K562 (cell line): ENCODE measurements around the gene APOBEC3A. TPM values are rescaled to one million over a fixed set of nuclear protein-coding genes. Genes with fewer than 3 reads are reported as not detected.

Experiments
- ATAC-seq: fragments of 200-7000 bp; cut with Tn5 transposase; 3 replicates; pipeline ENCODE4 v1.9.1; 2020; ENCODE audit warnings: moderate library complexity
- BruUV-seq: library from RNA; stranded (reverse); fragments of 400-500 nt; replicated peaks from 2 replicates; lab custom pipeline; 2021; lab: Mats Ljungman, UMichigan
- CTCF ChIA-PET: fragments of 300-600 bp; formaldehyde crosslinking; extraction: SDS; loops from one replicate; lab custom pipeline; 2021; ENCODE audit warnings: low intra/inter-chr PET ratio; lab: Yijun Ruan, JAX
- POLR2A ChIA-PET: fragments of 300-600, 350-650 bp; sonication (Branson Sonifier 250); formaldehyde crosslinking; extraction: SDS; loops from one replicate; lab custom pipeline; 2021; ENCODE audit warnings: antibody characterized with exemption, inconsistent platforms; lab: Yijun Ruan, JAX
- DNase-seq, 4 experiments: peaks; one replicate each; pipeline versions ENCODE4 v3.0.0 to v3.0.0-alpha.2; 2011 to 2018; ENCODE audit warnings: low spot score in 3 of 4, mixed read lengths in 3 of 4; ENCODE audit errors: extremely low read depth in 1 of 4
- FAIRE-seq: peaks from 2 replicates; lab custom pipeline; 2011; peaks lifted over from hg19 to GRCh38; lab: Jason Lieb, UNC
- H2AFZ ChIP-seq: 2 replicates; pipeline ENCODE4 v1.6.0; 2011; ENCODE audit warnings: low read depth, low read length, control low read depth, inconsistent platforms
- H3K27ac ChIP-seq: fragments of 200-600 bp; 3 replicates; pipeline ENCODE4 v1.8.0; 2011; ENCODE audit warnings: low read depth, mild to moderate bottlenecking, control low read depth, inconsistent platforms, low read length, moderate library complexity, mixed read lengths; ENCODE audit errors: extremely low read depth
- H3K27me3 ChIP-seq, 2 experiments: fragments of 300-600 bp in 1 of 2; 2 replicates in 1 of 2; 3 replicates in 1 of 2; pipeline versions ENCODE4 v1.6.0 to v1.8.0; 2011; ENCODE audit warnings: inconsistent platforms in 2 of 2, low read length in 2 of 2, mild to moderate bottlenecking in 1 of 2, mixed read lengths in 1 of 2, moderate library complexity in 1 of 2; ENCODE audit not compliant: control insufficient read depth in 2 of 2, insufficient read depth in 2 of 2
- H3K36me3 ChIP-seq: fragments of 300-600 bp; 3 replicates; pipeline ENCODE4 v1.8.0; 2011; ENCODE audit warnings: mild to moderate bottlenecking, low read length, inconsistent platforms; ENCODE audit not compliant: control insufficient read depth, insufficient read depth
- H3K4me1 ChIP-seq, 2 experiments: fragments of 200-600 bp in 1 of 2; replicated peaks in 1 of 2; 2 replicates in 1 of 2; 3 replicates in 1 of 2; pipeline versions ENCODE4 v1.5.1 to v1.8.0; 2011; ENCODE audit warnings: inconsistent platforms in 2 of 2, low read length in 2 of 2, mild to moderate bottlenecking in 1 of 2, mixed read lengths in 1 of 2, moderate library complexity in 1 of 2; ENCODE audit not compliant: control insufficient read depth in 2 of 2, insufficient read depth in 2 of 2
- H3K4me2 ChIP-seq: 2 replicates; pipeline ENCODE4 v1.6.1; 2011; ENCODE audit warnings: low read length, control low read depth, inconsistent platforms, mixed read lengths; ENCODE audit not compliant: insufficient read depth
- H3K4me3 ChIP-seq: fragments of 200-600 bp; sonication (generic), shearing (Covaris generic); 2 replicates; pipeline ENCODE4 v1.5.1; 2016; ENCODE audit warnings: control low read depth, inconsistent platforms
- H3K79me2 ChIP-seq: fragments of 200-600 bp; 3 replicates; pipeline ENCODE4 v1.8.0; 2011; ENCODE audit warnings: low read length, inconsistent platforms; ENCODE audit not compliant: control insufficient read depth, insufficient read depth
- H3K9ac ChIP-seq, 2 experiments: 2 replicates each; pipeline versions ENCODE4 v1.6.0 to v1.6.1; 2011; ENCODE audit warnings: low read depth in 2 of 2, low read length in 2 of 2, control low read depth in 1 of 2, inconsistent platforms in 1 of 2, mild to moderate bottlenecking in 1 of 2, mixed read lengths in 1 of 2; ENCODE audit not compliant: insufficient read depth in 1 of 2
- H3K9me1 ChIP-seq: one replicate; pipeline ENCODE4 v1.6.0; 2011; ENCODE audit warnings: inconsistent platforms, mild to moderate bottlenecking, low read length, moderate library complexity; ENCODE audit not compliant: control insufficient read depth, insufficient read depth
- H3K9me3 ChIP-seq: replicated peaks from 2 replicates; pipeline ENCODE4 v1.5.1; 2011; ENCODE audit warnings: low read depth, low read length, inconsistent platforms; ENCODE audit not compliant: control insufficient read depth, insufficient read depth
- H4K20me1 ChIP-seq: replicated peaks from 2 replicates; pipeline ENCODE4 v1.6.1; 2011; ENCODE audit warnings: low read length, inconsistent platforms, mixed read lengths; ENCODE audit not compliant: control insufficient read depth, insufficient read depth
- BHLHE40 ChIP-seq: IDR thresholded peaks from 2 replicates; pipeline ENCODE4 v1.6.1; 2011; ENCODE audit warnings: low read length, improper control_type of control experiment
- E2F1 ChIP-seq: sonication (generic); formaldehyde crosslinking; IDR thresholded peaks from 2 replicates; pipeline ENCODE4 v1.8.1; 2023; ENCODE audit warnings: mild to moderate bottlenecking, missing genetic modification reagents, moderate library complexity
- ELF4 ChIP-seq: fragments of 450-650 bp; formaldehyde crosslinking; IDR thresholded peaks from 2 replicates; pipeline ENCODE4 v1.4.0; 2022; ENCODE audit warnings: missing genetic modification characterization
- GTF3C2 ChIP-seq: IDR thresholded peaks from 3 replicates; pipeline ENCODE4 v1.6.1; 2011; ENCODE audit warnings: borderline replicate concordance, mild to moderate bottlenecking, moderate library complexity; ENCODE audit not compliant: insufficient read length; ENCODE audit errors: extremely low read depth
- HIVEP1 ChIP-seq: fragments of 250-450 bp; sonication (Bioruptor Pico); IDR thresholded peaks from 2 replicates; pipeline ENCODE4 v1.4.0; 2020; ENCODE audit warnings: mild to moderate bottlenecking
- PHF21A ChIP-seq: fragments of 450-650 bp; IDR thresholded peaks from 2 replicates; pipeline ENCODE4 v1.6.1; 2017; ENCODE audit warnings: low read depth, borderline replicate concordance
- RFX7 ChIP-seq: fragments of 250-450 bp; sonication (Bioruptor Pico); IDR thresholded peaks from 2 replicates; pipeline ENCODE4 v1.5.1; 2021; ENCODE audit warnings: mild to moderate bottlenecking
- STAT6 ChIP-seq: sonication (generic); formaldehyde crosslinking; IDR thresholded peaks from 2 replicates; pipeline ENCODE4 v1.8.1; 2023; ENCODE audit warnings: mild to moderate bottlenecking, missing genetic modification reagents
- USF2 ChIP-seq: sonication (generic); formaldehyde crosslinking; IDR thresholded peaks from 2 replicates; pipeline ENCODE4 v1.5.0; 2020; ENCODE audit warnings: missing genetic modification reagents
- ZNF133 ChIP-seq: fragments of 250-450 bp; sonication (Bioruptor Pico); IDR thresholded peaks from 2 replicates; pipeline ENCODE4 v1.4.0; 2020; ENCODE audit warnings: mild to moderate bottlenecking
- ZNF212 ChIP-seq: fragments of 450-650 bp; formaldehyde crosslinking; IDR thresholded peaks from 2 replicates; pipeline ENCODE4 v1.4.0; 2020; ENCODE audit warnings: mild to moderate bottlenecking
- ZNF316 ChIP-seq: fragments of 450-650 bp; IDR thresholded peaks from 2 replicates; pipeline ENCODE4 v1.6.1; 2016
- ZNF583 ChIP-seq: fragments of 250-450 bp; sonication (Bioruptor Pico); IDR thresholded peaks from 2 replicates; pipeline ENCODE4 v1.4.0; 2020
- WGBS: fragments of 100-300 bp; shearing (Covaris generic); methylation state at CpG from one replicate; pipeline ENCODE4 v1.1.6; 2016; ENCODE audit warnings: low coverage, mixed read lengths; ENCODE audit not compliant: insufficient coverage; ENCODE audit errors: missing lambda C conversion rate; 5-methylcytosine and 5-hydroxymethylcytosine counted together
- in situ Hi-C: fragments of 300-500 bp; cut with MboI; formaldehyde crosslinking; loops from 4 replicates; pipeline ENCODE4 v1.15.0; 2018; ENCODE audit warnings: inconsistent platforms, mixed read lengths
- intact Hi-C: fragments of 100-400 bp; cut with micrococcal nuclease; formaldehyde crosslinking; loops from 2 replicates; pipeline ENCODE4 v1.14.2; 2022
- polyA plus RNA-seq, 8 experiments: library from polyadenylated mRNA; depleted of rRNA in 4 of 8; stranded (reverse) in 5 of 8; unstranded in 3 of 8; fragments of >200 nt; fragmentation: Nextera tagmentation in 2 of 8; fragmentation: Illumina TruSeq in 1 of 8; extraction: Ambion mirVana in 2 of 8; extraction: Trizol in 1 of 8; gene quantifications; 2 replicates each; pipeline versions ENCODE4 v1.2.1 to v1.2.3, GENCODE V29; 2011 to 2014; ENCODE audit warnings: inconsistent platforms in 1 of 8, missing spikeins in 1 of 8
- total RNA-seq, 7 experiments: library from RNA; depleted of rRNA in 6 of 7; stranded (reverse); fragments of >200 nt in 6 of 7; fragmentation: Illumina TruSeq in 2 of 7; extraction: Trizol in 2 of 7; gene quantifications; 2 replicates each; pipeline versions ENCODE4 v1.2.1 to v1.2.3, GENCODE V29; 2011 to 2021; ENCODE audit warnings: low replicate concordance in 1 of 7

APOBEC3A gene
- total and polyA plus RNA-seq, 9 of the 15 experiments (the other 6 are each of a cell fraction or from before 2014, with no cell fraction given), result 0.04 TPM; not detected in 8

- Histone ChIP-seq H3K4me3 (no peak overlapping the region), H3K79me2 (no peaks in the 10 kb centered on the region), H4K20me1 (0 out of 2 replicates have a peak, but pooled peaks cover 4% of the 10 kb centered on the region), H3K36me3 (no peaks in the 10 kb centered on the region), H3K27ac (no peak overlapping the region), H2AFZ (0 out of 2 replicates have a peak overlapping the region, but pooled peaks have one; percentile 38), H3K9ac (peak overlapping the region in 1 of 2 experiments; percentile 65; a peak in 1 of 4 replicates), H3K27me3 (peaks cover 12 to 21% of the 10 kb centered on the region in 2 experiments; a peak in 4 of 5 replicates), H3K9me3 (no peaks in the 10 kb centered on the region), H3K4me2 (no peak overlapping the region), H3K9me1 (no peaks in the 10 kb centered on the region), H3K4me1 (peaks cover 5 to 18% of the 10 kb centered on the region in 2 experiments; a peak in 4 of 5 replicates)
- WGBS, result 8% methylated on average over 8 of the region's 13 CpGs
- BruUV-seq, result no TSS peak
- ATAC-seq, result peak; percentile 56
- intact Hi-C loops (no loop called here), in situ Hi-C loops (no loop called here)
- ChIA-PET POLR2A (no interaction called here), CTCF (no interaction called here)
- peak in 2 of 4 experiments; percentile 29 to 37 for DNase-seq
- FAIRE-seq, result no peak
- TF ChIP-seq ZNF212, result no peak
- TF ChIP-seq USF2 (CRISPR knock-in tag), result peak; percentile 45
- no peak for TF ChIP-seq ZNF133 (CRISPR knock-in tag)
- TF ChIP-seq GTF3C2, result no peak
- no peak for TF ChIP-seq RFX7 (CRISPR knock-in tag)
- TF ChIP-seq ZNF583 (CRISPR knock-in tag), result no peak
- no peak for TF ChIP-seq E2F1 (CRISPR knock-in tag)
- TF ChIP-seq BHLHE40, result peak; percentile 45; the same call in 1 of the 2 replicates
- no peak for TF ChIP-seq STAT6 (CRISPR knock-in tag)
- TF ChIP-seq HIVEP1 (CRISPR knock-in tag), result no peak
- TF ChIP-seq PHF21A, result no peak
- TF ChIP-seq ZNF316, result no peak
- no peak for TF ChIP-seq ELF4
Measured at GRCh38 chr22:38950527-38951295, 6.7 kb upstream of the APOBEC3A start.
